Panc1 (cell line): ENCODE measurements around the gene PAQR9. TPM values are rescaled to one million over a fixed set of nuclear protein-coding genes. Genes with fewer than 3 reads are reported as not detected.

Source experiments
- ATAC-seq: fragments of 200-7000 bp; cut with Tn5 transposase; 2 replicates; pipeline ENCODE4 v1.9.1; 2020; ENCODE audit warnings: mild to moderate bottlenecking, moderate library complexity
- BruUV-seq: library from RNA; stranded (reverse); fragments of 400-500 nt; replicated peaks from 2 replicates; lab custom pipeline; 2021; lab: Mats Ljungman, UMichigan
- CTCF ChIA-PET: fragments of 300-600 bp; sonication (Branson Sonifier 250); formaldehyde crosslinking; loops from one replicate; lab custom pipeline; 2022; ENCODE audit warnings: antibody characterized with exemption; lab: Charles Lee
- POLR2A ChIA-PET: fragments of 300-600 bp; sonication (Branson Sonifier 250); formaldehyde crosslinking; loops from one replicate; lab custom pipeline; 2022; ENCODE audit warnings: antibody characterized with exemption; lab: Charles Lee
- DNase-seq: peaks from one replicate; pipeline ENCODE4 v3.0.0-alpha.2; 2010; ENCODE audit warnings: low read depth, low spot score
- H3K27ac ChIP-seq: 2 replicates; pipeline ENCODE4 v1.5.1; 2011; ENCODE audit warnings: mild to moderate bottlenecking, low read length, inconsistent platforms
- H3K27me3 ChIP-seq: fragments of 200-500 bp; sonication (Bioruptor generic); 2 replicates; pipeline ENCODE4 v1.6.0; 2014; ENCODE audit warnings: low read length, inconsistent platforms; ENCODE audit not compliant: control insufficient read depth, insufficient read depth
- H3K36me3 ChIP-seq: fragments of 200-500 bp; sonication (Bioruptor generic); 2 replicates; pipeline ENCODE4 v1.5.1; 2014; ENCODE audit warnings: inconsistent platforms, mild to moderate bottlenecking, low read length, moderate library complexity; ENCODE audit not compliant: control insufficient read depth, insufficient read depth
- H3K4me1 ChIP-seq: 2 replicates; pipeline ENCODE4 v1.5.1; 2011; ENCODE audit warnings: inconsistent platforms, mild to moderate bottlenecking, low read length, moderate library complexity; ENCODE audit not compliant: control insufficient read depth, insufficient read depth
- H3K4me3 ChIP-seq, 2 experiments: 2 replicates each; pipeline ENCODE4 v1.5.1; 2011 to 2012; ENCODE audit warnings: low read depth in 2 of 2, low read length in 2 of 2, mild to moderate bottlenecking in 2 of 2, inconsistent platforms in 1 of 2, moderate library complexity in 1 of 2
- H3K9me3 ChIP-seq: fragments of 200-500 bp; sonication (Bioruptor generic); 2 replicates; pipeline ENCODE4 v1.5.1; 2014; ENCODE audit warnings: low read depth, mild to moderate bottlenecking, inconsistent platforms, low read length, moderate library complexity; ENCODE audit not compliant: control insufficient read depth, insufficient read depth
- POLR2AphosphoS5 ChIP-seq: IDR thresholded peaks from 2 replicates; pipeline ENCODE4 v1.6.1; 2012; ENCODE audit warnings: mild to moderate bottlenecking, low read depth, low read length, moderate library complexity
- SIN3A ChIP-seq: IDR thresholded peaks from 2 replicates; pipeline ENCODE4 v1.6.1; 2012; ENCODE audit warnings: low read depth, mild to moderate bottlenecking, low read length, moderate library complexity, borderline replicate concordance; ENCODE audit not compliant: insufficient read depth
- TCF7L2 ChIP-seq: IDR thresholded peaks from 2 replicates; pipeline ENCODE4 v1.6.1; 2011; ENCODE audit warnings: mild to moderate bottlenecking, low read depth, low read length, inconsistent platforms
- in situ Hi-C: cut with HindIII; loops from 2 replicates; pipeline ENCODE4 v1.10.0; 2016; ENCODE audit warnings: low sequenced_read_pairs, low pct_unique_long_range_greater_than_20kb
- intact Hi-C: fragments of 100-400 bp; cut with micrococcal nuclease; formaldehyde crosslinking; loops from one replicate; pipeline ENCODE4 v1.10.0; 2022; ENCODE audit not compliant: unreplicated experiment
- total RNA-seq: library from RNA; stranded (reverse); gene quantifications from one replicate; pipeline ENCODE4 v1.2.1, GENCODE V29; 2021; ENCODE audit not compliant: unreplicated experiment
- TF ChIP-seq, protein P1 (sequence below): fragments of 450-650 bp; IDR thresholded peaks from 2 replicates; pipeline ENCODE4 v1.5.1; 2017; ENCODE audit warnings: mild to moderate bottlenecking
- TF ChIP-seq, protein P2 (sequence below), 2 experiments: IDR thresholded peaks; 2 replicates each; pipeline ENCODE4 v1.6.1; 2011 to 2012; ENCODE audit warnings: low read depth in 2 of 2, control low read depth in 1 of 2, low read length in 1 of 2, mild to moderate bottlenecking in 1 of 2, moderate library complexity in 1 of 2; ENCODE audit not compliant: insufficient read depth in 1 of 2

PAQR9 gene
- total RNA-seq, 1 experiment from 2014 or later: 0.36 TPM

DNA sequence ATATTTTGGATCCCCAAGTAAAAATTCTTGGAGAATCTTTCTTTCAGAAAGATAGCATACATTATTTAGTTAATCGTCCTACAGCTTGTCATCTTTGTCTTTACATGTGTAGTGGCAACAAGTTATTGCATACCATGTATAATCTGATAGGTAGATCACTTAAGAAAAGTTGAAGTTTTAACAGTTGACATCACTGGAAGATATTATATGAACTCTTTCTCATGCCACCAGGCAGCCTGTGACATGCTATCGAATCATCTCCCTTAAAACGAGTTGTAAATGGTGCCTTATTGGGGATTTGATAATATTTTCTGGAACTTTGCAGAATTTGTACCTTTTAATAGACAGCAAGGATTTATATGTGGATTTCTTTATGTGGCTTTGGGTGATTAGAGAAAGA is 46.5 kb upstream of the PAQR9 start:
- H3K27me3 ChIP-seq: no peaks in the 10 kb centered on the region
- H3K27ac ChIP-seq: no peak overlapping the region
- no TSS peak for BruUV-seq
- in situ Hi-C loops: no loop called here
- no peak overlapping the region for H3K4me3 ChIP-seq
- ChIA-PET CTCF (no interaction called here), POLR2A (interaction anchor here (0.7 kb wide), 1 partner anchor 388 kb away, joined by 6 read pairs; no protein-coding TSS in a partner anchor)
- TF ChIP-seq, protein P1, sequence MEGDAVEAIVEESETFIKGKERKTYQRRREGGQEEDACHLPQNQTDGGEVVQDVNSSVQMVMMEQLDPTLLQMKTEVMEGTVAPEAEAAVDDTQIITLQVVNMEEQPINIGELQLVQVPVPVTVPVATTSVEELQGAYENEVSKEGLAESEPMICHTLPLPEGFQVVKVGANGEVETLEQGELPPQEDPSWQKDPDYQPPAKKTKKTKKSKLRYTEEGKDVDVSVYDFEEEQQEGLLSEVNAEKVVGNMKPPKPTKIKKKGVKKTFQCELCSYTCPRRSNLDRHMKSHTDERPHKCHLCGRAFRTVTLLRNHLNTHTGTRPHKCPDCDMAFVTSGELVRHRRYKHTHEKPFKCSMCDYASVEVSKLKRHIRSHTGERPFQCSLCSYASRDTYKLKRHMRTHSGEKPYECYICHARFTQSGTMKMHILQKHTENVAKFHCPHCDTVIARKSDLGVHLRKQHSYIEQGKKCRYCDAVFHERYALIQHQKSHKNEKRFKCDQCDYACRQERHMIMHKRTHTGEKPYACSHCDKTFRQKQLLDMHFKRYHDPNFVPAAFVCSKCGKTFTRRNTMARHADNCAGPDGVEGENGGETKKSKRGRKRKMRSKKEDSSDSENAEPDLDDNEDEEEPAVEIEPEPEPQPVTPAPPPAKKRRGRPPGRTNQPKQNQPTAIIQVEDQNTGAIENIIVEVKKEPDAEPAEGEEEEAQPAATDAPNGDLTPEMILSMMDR: no peak
- TF ChIP-seq, protein P2, sequence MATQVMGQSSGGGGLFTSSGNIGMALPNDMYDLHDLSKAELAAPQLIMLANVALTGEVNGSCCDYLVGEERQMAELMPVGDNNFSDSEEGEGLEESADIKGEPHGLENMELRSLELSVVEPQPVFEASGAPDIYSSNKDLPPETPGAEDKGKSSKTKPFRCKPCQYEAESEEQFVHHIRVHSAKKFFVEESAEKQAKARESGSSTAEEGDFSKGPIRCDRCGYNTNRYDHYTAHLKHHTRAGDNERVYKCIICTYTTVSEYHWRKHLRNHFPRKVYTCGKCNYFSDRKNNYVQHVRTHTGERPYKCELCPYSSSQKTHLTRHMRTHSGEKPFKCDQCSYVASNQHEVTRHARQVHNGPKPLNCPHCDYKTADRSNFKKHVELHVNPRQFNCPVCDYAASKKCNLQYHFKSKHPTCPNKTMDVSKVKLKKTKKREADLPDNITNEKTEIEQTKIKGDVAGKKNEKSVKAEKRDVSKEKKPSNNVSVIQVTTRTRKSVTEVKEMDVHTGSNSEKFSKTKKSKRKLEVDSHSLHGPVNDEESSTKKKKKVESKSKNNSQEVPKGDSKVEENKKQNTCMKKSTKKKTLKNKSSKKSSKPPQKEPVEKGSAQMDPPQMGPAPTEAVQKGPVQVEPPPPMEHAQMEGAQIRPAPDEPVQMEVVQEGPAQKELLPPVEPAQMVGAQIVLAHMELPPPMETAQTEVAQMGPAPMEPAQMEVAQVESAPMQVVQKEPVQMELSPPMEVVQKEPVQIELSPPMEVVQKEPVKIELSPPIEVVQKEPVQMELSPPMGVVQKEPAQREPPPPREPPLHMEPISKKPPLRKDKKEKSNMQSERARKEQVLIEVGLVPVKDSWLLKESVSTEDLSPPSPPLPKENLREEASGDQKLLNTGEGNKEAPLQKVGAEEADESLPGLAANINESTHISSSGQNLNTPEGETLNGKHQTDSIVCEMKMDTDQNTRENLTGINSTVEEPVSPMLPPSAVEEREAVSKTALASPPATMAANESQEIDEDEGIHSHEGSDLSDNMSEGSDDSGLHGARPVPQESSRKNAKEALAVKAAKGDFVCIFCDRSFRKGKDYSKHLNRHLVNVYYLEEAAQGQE (IDR thresholded peaks at IDR 0.05; ENCODE audit: insufficient read depth in 1 of 2, low read depth in 2 of 2, low read length in 1 of 2): no peak
- TF ChIP-seq TCF7L2 (no peak), SIN3A (no peak), POLR2AphosphoS5 (no peak)
- intact Hi-C loops: no loop called here
- no peaks in the 10 kb centered on the region for H3K9me3 ChIP-seq
- H3K36me3 ChIP-seq: peaks cover 7% of the 10 kb centered on the region; the same call in 1 of the 2 replicates
- DNase-seq (no peak), ATAC-seq (no peak)
- H3K4me1 ChIP-seq: peaks cover 16% of the 10 kb centered on the region

DNA sequence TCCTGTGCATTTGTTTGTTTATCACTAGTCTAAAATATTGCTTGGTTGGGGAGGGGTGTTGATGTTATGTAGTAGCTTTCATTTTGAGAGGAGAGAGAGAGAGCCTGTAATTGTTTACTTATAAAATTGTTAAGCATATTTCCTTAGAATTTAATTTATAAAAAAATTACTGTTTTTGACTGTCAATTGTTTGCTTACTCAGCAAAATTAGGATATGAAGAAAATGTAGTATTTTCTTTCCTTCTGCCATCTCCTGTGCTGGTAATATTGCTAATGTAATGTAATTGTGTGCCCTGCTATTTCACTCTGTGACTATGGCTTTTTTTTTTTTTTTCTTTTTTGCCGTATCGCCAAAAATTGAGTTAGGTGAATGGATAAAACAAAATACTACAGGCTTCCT is 41.3 kb upstream of the PAQR9 start:
- H3K27ac ChIP-seq: no peak overlapping the region
- TSS peak; percentile 22 for BruUV-seq
- peaks cover 28% of the 10 kb centered on the region for H3K4me1 ChIP-seq
- TF ChIP-seq SIN3A: no peak
- TF ChIP-seq, protein P1: no peak
- TF ChIP-seq, protein P2 (IDR thresholded peaks at IDR 0.05; ENCODE audit: insufficient read depth in 1 of 2, low read depth in 2 of 2, low read length in 1 of 2): no peak
- no peak for TF ChIP-seq TCF7L2
- TF ChIP-seq POLR2AphosphoS5: no peak
- in situ Hi-C loops: no loop called here
- POLR2A ChIA-PET: no interaction called here
- no peaks in the 10 kb centered on the region for H3K27me3 ChIP-seq
- ATAC-seq: no peak
- DNase-seq: no peak
- H3K4me3 ChIP-seq: no peak overlapping the region
- intact Hi-C loops: no loop called here
- H3K9me3 ChIP-seq: no peaks in the 10 kb centered on the region
- CTCF ChIA-PET: no interaction called here
- H3K36me3 ChIP-seq: peaks cover 7% of the 10 kb centered on the region; the same call in 1 of the 2 replicates
